GM23338 (cell line): ENCODE results near the gene ZFHX3. TPM values are rescaled to one million over a fixed set of nuclear protein-coding genes. Genes with fewer than 3 reads are reported as not detected.

Experiments used
- ATAC-seq: fragments of 200-7000 bp; cut with Tn5 transposase; 3 replicates; pipeline ENCODE4 v1.9.1; 2020
- DNase-seq: peaks from one replicate; pipeline ENCODE4 v3.0.0-alpha.2; 2015; ENCODE audit warnings: low spot score
- H2AFZ ChIP-seq: fragments of 200-600 bp; sonication (generic); 2 replicates; pipeline ENCODE4 v1.8.0; 2016; ENCODE audit warnings: antibody characterized with exemption, mild to moderate bottlenecking, moderate library complexity
- H3F3A ChIP-seq: fragments of 200-600 bp; sonication (generic); replicated peaks from 2 replicates; pipeline ENCODE4 v1.8.0; 2017; ENCODE audit warnings: antibody characterized with exemption, mixed run types, low read depth
- H3K27ac ChIP-seq: fragments of 200-600 bp; sonication (generic); 2 replicates; pipeline ENCODE4 v1.6.1; 2016; ENCODE audit warnings: low read depth
- H3K27me3 ChIP-seq: fragments of 200-600 bp; sonication (generic); 2 replicates; pipeline ENCODE4 v1.8.0; 2016; ENCODE audit warnings: mild to moderate bottlenecking, mixed run types, moderate library complexity; ENCODE audit not compliant: insufficient read depth
- H3K36me3 ChIP-seq: fragments of 200-600 bp; sonication (generic); 2 replicates; pipeline ENCODE4 v1.8.0; 2016; ENCODE audit warnings: mild to moderate bottlenecking; ENCODE audit not compliant: insufficient read depth
- H3K4me1 ChIP-seq: fragments of 200-600 bp; sonication (generic); 2 replicates; pipeline ENCODE4 v1.8.0; 2016; ENCODE audit warnings: mild to moderate bottlenecking, moderate library complexity; ENCODE audit not compliant: insufficient read depth
- H3K4me2 ChIP-seq: fragments of 200-600 bp; sonication (generic); 2 replicates; pipeline ENCODE4 v1.7.1; 2017; ENCODE audit warnings: mixed run types
- H3K4me3 ChIP-seq: fragments of 200-600 bp; sonication (generic); 2 replicates; pipeline ENCODE4 v1.6.1; 2016; ENCODE audit warnings: mixed run types
- H3K79me2 ChIP-seq: fragments of 200-600 bp; sonication (generic); replicated peaks from 2 replicates; pipeline ENCODE4 v1.8.0; 2017; ENCODE audit warnings: mild to moderate bottlenecking; ENCODE audit not compliant: insufficient read depth
- H3K9me2 ChIP-seq: fragments of 200-600 bp; sonication (generic); 2 replicates; pipeline ENCODE4 v1.8.0; 2017; ENCODE audit not compliant: insufficient read depth
- H4K20me1 ChIP-seq: fragments of 200-600 bp; sonication (generic); replicated peaks from 2 replicates; pipeline ENCODE4 v1.8.0; 2017; ENCODE audit warnings: mild to moderate bottlenecking; ENCODE audit not compliant: insufficient read depth
- H3K27ac Mint-ChIP-seq: 2 replicates; pipeline ENCODE4 v1.8.0; 2020; ENCODE audit warnings: inconsistent platforms, mild to moderate bottlenecking, moderate library complexity, mixed read lengths
- H3K27me3 Mint-ChIP-seq: 3 replicates; pipeline ENCODE4 v1.8.0; 2022; ENCODE audit warnings: low read depth, mild to moderate bottlenecking, moderate library complexity, mixed read lengths, inconsistent platforms; ENCODE audit not compliant: insufficient read depth, poor library complexity
- H3K36me3 Mint-ChIP-seq: 3 replicates; pipeline ENCODE4 v1.8.0; 2021; ENCODE audit warnings: low read depth, mild to moderate bottlenecking, inconsistent platforms, moderate library complexity, mixed read lengths
- H3K4me1 Mint-ChIP-seq: 3 replicates; pipeline ENCODE4 v1.8.0; 2020; ENCODE audit warnings: mild to moderate bottlenecking, inconsistent platforms, mixed read lengths
- H3K4me3 Mint-ChIP-seq: 3 replicates; pipeline ENCODE4 v1.8.0; 2021; ENCODE audit warnings: moderate library complexity, mild to moderate bottlenecking, inconsistent platforms, mixed read lengths
- H3K9me3 Mint-ChIP-seq: 3 replicates; pipeline ENCODE4 v1.8.0; 2020; ENCODE audit warnings: moderate library complexity, mild to moderate bottlenecking, inconsistent platforms, mixed read lengths
- EZH2phosphoT487 ChIP-seq: fragments of 200-600 bp; sonication (generic); IDR thresholded peaks from one replicate; pipeline ENCODE4 v1.8.1; 2018; ENCODE audit warnings: antibody characterized with exemption; ENCODE audit not compliant: unreplicated experiment
- POLR2AphosphoS5 ChIP-seq: IDR thresholded peaks from 2 replicates; pipeline ENCODE4 v1.6.1; 2016; ENCODE audit warnings: antibody characterized with exemption, low read depth
- STAT1 ChIP-seq: IDR thresholded peaks from one replicate; pipeline ENCODE4 v1.6.1; 2016; ENCODE audit warnings: antibody characterized with exemption; ENCODE audit not compliant: unreplicated experiment
- ZNF114 ChIP-seq: fragments of 250-450 bp; sonication (Bioruptor Pico); IDR thresholded peaks from 2 replicates; pipeline ENCODE4 v1.5.0; 2020; ENCODE audit warnings: mild to moderate bottlenecking, moderate library complexity
- ZNF331 ChIP-seq: fragments of 250-450 bp; sonication (Bioruptor Pico); IDR thresholded peaks from 2 replicates; pipeline ENCODE4 v1.5.0; 2020; ENCODE audit warnings: low read depth, mild to moderate bottlenecking, moderate library complexity
- polyA plus RNA-seq: library from polyadenylated mRNA; unstranded; fragments of >200 nt; fragmentation: Nextera tagmentation; extraction: Ambion mirVana; gene quantifications from 2 replicates; pipeline ENCODE4 v1.2.1, GENCODE V29; 2016
- total RNA-seq: library from RNA; depleted of rRNA; stranded (reverse); fragments of >200 nt; shearing (Covaris generic); gene quantifications from 2 replicates; pipeline ENCODE4 v1.2.3, GENCODE V29; 2014
- TF ChIP-seq, protein P1 (sequence below), 2 experiments: fragments of 200-600 bp in 1 of 2; sonication (generic) in 1 of 2; conservative IDR thresholded peaks; 2 replicates each; pipeline versions ENCODE4 v1.5.1 to v1.6.1; 2016 to 2017; ENCODE audit warnings: antibody characterized with exemption in 2 of 2, low read depth in 2 of 2, mild to moderate bottlenecking in 2 of 2, moderate library complexity in 1 of 2
- TF ChIP-seq, protein P2 (sequence below): IDR thresholded peaks from one replicate; pipeline ENCODE4 v1.6.1; 2018; ENCODE audit warnings: antibody characterized with exemption; ENCODE audit not compliant: unreplicated experiment
- TF ChIP-seq, protein P3 (sequence below): IDR thresholded peaks from 2 replicates; pipeline ENCODE4 v1.6.1; 2016; ENCODE audit warnings: antibody characterized with exemption

The ZFHX3 gene
- total and polyA plus RNA-seq, 2 experiments from 2014 or later, result 1.0 to 1.5 TPM

DNA sequence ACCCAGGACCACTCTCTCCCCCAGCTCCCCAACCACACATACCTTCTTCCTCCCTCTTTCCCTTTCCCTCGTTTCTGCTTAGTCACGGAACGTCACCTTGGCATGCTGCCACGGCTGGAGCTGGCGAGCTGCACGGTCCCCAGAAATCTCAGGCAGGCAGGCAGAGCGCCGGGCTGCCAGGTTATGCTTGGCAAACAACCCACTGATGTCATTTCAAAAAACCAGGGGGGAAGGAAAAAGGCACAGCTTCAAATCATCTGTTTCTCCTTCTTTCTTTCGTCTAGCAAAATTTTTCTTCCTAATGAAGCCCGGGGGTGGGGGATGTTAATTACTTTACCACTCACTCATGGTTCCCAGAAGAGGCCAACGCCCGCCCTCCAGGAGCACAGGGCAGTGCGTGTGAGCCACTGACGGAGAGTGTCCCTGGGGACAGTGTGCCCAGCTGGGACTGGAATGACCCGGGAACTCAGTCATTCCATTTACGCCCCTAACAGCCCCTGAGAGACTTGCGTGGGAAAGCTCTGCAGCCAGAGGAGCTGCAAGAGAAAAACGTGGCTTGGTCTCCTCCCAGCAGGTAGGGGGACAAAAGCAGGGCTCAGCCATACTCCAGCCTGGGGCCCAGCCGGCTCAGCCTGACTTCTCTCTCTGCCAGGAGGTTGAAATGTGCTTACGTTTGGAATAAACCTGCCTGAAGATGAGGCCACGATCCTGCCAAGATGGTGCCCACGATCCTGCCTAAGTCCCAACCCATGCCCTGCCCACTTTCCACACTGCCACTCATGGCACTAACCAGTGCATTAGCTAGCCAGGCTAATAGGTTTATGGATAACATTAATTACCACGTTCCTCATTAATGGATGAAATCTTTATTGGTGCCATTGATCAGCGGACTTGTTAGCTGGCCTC, 198.9 kb downstream of the ZFHX3 start:
- ATAC-seq, result peak; percentile 12; the same call in 2 of the 3 replicates
- H3K36me3 Mint-ChIP-seq, result no peaks in the 10 kb centered on the region
- Histone ChIP-seq H4K20me1 (no peaks in the 10 kb centered on the region), H3K36me3 (no peaks in the 10 kb centered on the region), H3K27me3 (no peaks in the 10 kb centered on the region), H3K27ac (no peak overlapping the region), H3K4me3 (no peak overlapping the region), H2AFZ (0 out of 2 replicates have a peak overlapping the region, but pooled peaks have one; percentile 38), H3K4me2 (no peak overlapping the region), H3K9me2 (no peaks in the 10 kb centered on the region), H3F3A (peaks cover 1% of the 10 kb centered on the region; the same call in 1 of the 2 replicates), H3K79me2 (no peaks in the 10 kb centered on the region), H3K4me1 (peaks cover 27% of the 10 kb centered on the region)
- no peak for DNase-seq
- H3K4me1 Mint-ChIP-seq, result peaks cover 33% of the 10 kb centered on the region
- no peak overlapping the region for H3K27ac Mint-ChIP-seq
- peaks cover 8% of the 10 kb centered on the region for H3K27me3 Mint-ChIP-seq
- no peaks in the 10 kb centered on the region for H3K9me3 Mint-ChIP-seq
- TF ChIP-seq STAT1 (no peak), EZH2phosphoT487 (no peak)
- TF ChIP-seq, protein P1, sequence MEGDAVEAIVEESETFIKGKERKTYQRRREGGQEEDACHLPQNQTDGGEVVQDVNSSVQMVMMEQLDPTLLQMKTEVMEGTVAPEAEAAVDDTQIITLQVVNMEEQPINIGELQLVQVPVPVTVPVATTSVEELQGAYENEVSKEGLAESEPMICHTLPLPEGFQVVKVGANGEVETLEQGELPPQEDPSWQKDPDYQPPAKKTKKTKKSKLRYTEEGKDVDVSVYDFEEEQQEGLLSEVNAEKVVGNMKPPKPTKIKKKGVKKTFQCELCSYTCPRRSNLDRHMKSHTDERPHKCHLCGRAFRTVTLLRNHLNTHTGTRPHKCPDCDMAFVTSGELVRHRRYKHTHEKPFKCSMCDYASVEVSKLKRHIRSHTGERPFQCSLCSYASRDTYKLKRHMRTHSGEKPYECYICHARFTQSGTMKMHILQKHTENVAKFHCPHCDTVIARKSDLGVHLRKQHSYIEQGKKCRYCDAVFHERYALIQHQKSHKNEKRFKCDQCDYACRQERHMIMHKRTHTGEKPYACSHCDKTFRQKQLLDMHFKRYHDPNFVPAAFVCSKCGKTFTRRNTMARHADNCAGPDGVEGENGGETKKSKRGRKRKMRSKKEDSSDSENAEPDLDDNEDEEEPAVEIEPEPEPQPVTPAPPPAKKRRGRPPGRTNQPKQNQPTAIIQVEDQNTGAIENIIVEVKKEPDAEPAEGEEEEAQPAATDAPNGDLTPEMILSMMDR (conservative IDR thresholded peaks at IDR 0.05; ENCODE audit: low read depth in 2 of 2), result no peak
- TF ChIP-seq, protein P2, sequence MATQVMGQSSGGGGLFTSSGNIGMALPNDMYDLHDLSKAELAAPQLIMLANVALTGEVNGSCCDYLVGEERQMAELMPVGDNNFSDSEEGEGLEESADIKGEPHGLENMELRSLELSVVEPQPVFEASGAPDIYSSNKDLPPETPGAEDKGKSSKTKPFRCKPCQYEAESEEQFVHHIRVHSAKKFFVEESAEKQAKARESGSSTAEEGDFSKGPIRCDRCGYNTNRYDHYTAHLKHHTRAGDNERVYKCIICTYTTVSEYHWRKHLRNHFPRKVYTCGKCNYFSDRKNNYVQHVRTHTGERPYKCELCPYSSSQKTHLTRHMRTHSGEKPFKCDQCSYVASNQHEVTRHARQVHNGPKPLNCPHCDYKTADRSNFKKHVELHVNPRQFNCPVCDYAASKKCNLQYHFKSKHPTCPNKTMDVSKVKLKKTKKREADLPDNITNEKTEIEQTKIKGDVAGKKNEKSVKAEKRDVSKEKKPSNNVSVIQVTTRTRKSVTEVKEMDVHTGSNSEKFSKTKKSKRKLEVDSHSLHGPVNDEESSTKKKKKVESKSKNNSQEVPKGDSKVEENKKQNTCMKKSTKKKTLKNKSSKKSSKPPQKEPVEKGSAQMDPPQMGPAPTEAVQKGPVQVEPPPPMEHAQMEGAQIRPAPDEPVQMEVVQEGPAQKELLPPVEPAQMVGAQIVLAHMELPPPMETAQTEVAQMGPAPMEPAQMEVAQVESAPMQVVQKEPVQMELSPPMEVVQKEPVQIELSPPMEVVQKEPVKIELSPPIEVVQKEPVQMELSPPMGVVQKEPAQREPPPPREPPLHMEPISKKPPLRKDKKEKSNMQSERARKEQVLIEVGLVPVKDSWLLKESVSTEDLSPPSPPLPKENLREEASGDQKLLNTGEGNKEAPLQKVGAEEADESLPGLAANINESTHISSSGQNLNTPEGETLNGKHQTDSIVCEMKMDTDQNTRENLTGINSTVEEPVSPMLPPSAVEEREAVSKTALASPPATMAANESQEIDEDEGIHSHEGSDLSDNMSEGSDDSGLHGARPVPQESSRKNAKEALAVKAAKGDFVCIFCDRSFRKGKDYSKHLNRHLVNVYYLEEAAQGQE, result no peak
- TF ChIP-seq, protein P3, sequence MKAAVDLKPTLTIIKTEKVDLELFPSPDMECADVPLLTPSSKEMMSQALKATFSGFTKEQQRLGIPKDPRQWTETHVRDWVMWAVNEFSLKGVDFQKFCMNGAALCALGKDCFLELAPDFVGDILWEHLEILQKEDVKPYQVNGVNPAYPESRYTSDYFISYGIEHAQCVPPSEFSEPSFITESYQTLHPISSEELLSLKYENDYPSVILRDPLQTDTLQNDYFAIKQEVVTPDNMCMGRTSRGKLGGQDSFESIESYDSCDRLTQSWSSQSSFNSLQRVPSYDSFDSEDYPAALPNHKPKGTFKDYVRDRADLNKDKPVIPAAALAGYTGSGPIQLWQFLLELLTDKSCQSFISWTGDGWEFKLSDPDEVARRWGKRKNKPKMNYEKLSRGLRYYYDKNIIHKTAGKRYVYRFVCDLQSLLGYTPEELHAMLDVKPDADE, result no peak
- no peak overlapping the region for H3K4me3 Mint-ChIP-seq

DNA sequence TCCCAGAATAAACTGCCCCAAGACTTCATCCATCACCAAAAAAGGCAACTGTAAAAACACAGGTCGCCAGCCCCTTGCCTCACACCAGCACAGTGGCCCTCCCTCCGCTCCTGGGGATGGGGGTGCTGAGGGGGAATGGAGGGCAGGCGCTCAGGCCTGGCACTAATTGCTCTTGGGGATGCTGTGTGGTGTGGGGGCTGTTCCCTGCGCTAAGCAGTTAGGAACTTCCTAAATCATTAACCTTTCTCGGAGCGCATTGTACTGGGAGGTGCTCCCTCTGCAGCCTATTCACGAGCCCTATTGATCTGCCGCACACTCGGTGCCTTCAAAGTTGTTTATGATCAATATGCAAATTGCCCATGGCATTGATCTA, 199.9 kb downstream of the ZFHX3 start:
- no peaks in the 10 kb centered on the region for H3K9me3 Mint-ChIP-seq
- no peak for DNase-seq
- no peaks in the 10 kb centered on the region for H3K36me3 Mint-ChIP-seq
- peak; percentile 8; the same call in 2 of the 3 replicates for ATAC-seq
- Histone ChIP-seq H2AFZ (no peak overlapping the region), H3K79me2 (no peaks in the 10 kb centered on the region), H3K4me2 (0 out of 2 replicates have a peak overlapping the region, but pooled peaks have one; percentile 25), H4K20me1 (no peaks in the 10 kb centered on the region), H3K4me1 (peaks cover 18% of the 10 kb centered on the region), H3F3A (no peaks in the 10 kb centered on the region; the same call in 1 of the 2 replicates), H3K27ac (no peak overlapping the region), H3K36me3 (no peaks in the 10 kb centered on the region), H3K27me3 (no peaks in the 10 kb centered on the region), H3K4me3 (no peak overlapping the region), H3K9me2 (no peaks in the 10 kb centered on the region)
- peaks cover 29% of the 10 kb centered on the region for H3K4me1 Mint-ChIP-seq
- H3K27me3 Mint-ChIP-seq, result peaks cover 12% of the 10 kb centered on the region
- no peak overlapping the region for H3K4me3 Mint-ChIP-seq
- H3K27ac Mint-ChIP-seq, result no peak overlapping the region
- no peak for TF ChIP-seq ZNF114 (CRISPR knock-in tag)
- TF ChIP-seq ZNF331 (CRISPR knock-in tag), result no peak
- no peak for TF ChIP-seq POLR2AphosphoS5
- TF ChIP-seq, protein P3, result no peak
